SH-SY5Y (cell line): ENCODE results near the gene ITGB4.

ENCODE experiments used
- GATA2 ChIP-seq: IDR thresholded peaks from 2 replicates; pipeline ENCODE4 v1.6.1; 2011; ENCODE audit warnings: mild to moderate bottlenecking, low read depth, low read length
- GATA3 ChIP-seq: IDR thresholded peaks from 2 replicates; pipeline ENCODE4 v1.6.1; 2011; ENCODE audit warnings: low read depth, mild to moderate bottlenecking, low read length, moderate library complexity

ITGB4 gene

DNA sequence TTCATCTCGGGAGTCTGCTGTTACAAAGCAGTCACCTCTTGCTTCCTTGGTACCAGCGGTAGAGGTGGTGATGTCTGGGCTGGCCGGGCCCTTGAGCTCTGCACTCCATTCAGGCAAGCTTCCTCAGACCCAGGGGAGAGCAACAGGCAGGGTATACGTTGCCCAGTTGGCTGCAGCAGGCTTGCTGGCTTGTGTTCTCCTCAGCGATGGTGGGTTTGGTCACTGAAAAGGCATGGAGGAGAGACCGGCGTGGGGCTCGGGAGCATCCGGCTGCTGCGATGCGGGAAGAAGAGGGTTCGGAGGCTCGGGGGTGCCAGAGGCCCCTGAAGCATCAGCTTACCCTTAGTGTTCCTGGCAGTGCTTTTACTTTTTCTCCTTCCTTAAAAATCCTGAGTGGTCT lies 28.3 kb upstream of the ITGB4 start:
- no peak for TF ChIP-seq GATA2
- TF ChIP-seq GATA3 = no peak

DNA sequence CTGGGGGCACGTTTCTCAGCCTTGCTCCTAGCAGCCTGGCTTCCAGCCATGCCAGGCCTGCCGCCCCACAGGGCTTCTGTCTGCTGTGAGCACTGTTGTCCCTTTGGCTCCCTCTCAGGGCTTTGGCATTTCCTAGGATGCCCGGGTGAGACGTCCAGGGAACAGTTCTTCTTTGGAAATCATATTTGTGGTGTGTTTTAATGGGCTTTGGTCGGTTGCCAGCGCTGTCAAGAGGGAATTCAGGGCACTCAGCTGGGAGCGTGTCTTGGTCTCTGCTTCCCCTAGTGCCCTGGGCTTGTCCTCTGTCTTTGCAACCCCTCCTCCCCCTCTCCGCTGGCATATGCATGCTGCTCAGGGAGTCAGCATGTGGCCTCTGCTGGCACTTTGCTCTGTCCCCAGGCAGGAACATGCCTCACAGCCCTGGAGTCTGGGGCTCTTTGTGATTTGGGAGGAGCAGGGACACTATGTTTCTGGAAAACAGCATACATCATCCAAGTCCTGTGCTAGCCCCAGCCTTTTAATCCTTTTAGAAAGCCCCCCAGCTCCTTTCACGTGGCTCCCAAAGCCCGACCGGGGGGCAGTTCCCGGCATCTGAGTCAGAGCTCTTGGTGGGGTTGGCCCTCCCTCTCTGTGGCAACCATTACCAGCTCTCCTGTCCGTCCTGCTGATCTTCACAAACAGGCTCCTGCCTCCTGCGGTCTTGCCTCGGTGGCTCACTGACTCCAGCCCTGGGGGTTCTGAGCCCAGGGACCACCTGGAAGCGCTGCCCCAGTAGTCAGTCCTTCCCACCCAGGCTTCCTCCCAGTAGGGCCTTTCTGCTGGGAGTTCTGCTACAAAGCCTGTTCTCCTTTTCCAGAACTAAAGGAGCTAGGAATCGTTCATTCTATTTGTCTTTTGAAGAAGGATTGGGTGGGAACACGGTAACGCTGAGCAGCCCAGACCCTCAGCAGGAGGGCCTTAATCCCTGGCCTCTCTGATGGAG lies 27.5 kb upstream of the ITGB4 start:
- TF ChIP-seq GATA3 = no peak
- TF ChIP-seq GATA2 = no peak

DNA sequence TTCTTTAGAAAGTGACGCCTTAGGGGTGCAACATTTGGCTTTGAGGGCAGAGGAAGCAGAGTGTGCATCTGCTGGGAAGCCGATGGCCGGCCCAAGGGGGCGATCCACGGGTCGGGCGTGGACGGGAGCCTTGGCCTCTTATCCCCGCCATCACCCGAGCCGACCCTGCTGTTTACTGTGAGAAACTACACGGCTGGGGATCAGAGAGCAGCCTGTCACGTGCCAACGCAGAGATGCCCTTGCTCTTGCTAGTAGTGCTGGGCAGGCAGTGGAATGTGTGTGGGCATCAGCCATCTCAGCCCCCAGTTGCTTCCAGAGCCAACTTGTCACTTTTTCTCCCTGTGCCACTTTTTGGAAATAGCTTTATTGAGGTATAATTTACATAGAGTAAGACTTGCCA lies 26.7 kb upstream of the ITGB4 start:
- TF ChIP-seq GATA2 (no peak), GATA3 (no peak)

DNA sequence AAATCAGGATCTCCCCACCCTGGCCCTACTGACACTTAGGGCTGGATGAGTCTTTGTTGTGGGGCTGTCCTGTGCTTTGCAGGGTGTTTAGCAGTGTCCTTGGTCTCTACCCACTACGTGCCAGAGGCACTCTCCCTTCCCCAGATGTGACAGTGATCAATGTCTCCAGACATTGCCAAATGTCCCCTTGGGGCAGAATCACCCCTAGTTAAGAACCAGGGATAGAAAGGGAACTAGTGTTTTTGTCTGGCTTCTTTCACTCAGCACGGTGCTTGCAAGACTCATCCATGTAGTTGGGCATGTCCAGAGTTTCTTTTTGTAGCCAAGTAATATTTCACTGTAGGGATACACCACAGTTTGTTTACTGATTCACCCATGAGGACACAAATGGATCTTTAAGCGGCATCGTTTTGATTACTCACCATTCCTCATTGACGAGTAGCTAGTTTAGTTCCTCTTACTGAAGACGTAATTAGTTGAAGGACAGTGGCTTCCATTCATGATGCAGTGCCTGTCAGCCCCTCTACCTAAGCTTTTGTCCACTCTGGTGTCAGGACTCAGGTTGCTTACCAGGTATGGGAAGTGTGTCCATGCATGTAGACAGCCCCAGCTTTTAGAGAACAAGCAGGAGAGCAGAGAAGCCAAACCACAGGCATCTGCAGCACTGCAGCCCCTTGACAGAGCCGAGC lies 26.0 kb upstream of the ITGB4 start:
- TF ChIP-seq GATA2 (no peak), GATA3 (no peak)

DNA sequence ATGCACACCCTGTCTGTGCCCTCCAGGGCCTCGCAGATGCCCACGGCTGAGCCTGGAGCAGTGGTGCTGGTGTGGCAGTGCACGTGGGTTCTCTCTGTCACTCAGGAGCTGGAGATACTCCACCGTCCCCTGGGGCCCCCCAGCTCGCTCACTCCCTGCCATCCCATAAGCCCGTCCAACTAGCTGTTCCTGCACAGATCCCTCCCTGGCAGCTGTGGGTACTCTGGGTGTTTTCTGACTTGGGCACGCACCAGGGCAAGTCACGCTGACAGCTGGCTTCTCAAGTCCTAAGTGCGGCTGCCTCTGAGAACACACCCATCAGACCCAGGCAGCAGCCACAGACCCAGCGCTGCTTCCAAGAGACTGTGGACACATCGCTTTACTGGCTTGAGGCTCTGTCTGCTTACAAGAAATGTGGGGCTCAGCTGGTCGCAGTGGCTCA lies 25.4 kb upstream of the ITGB4 start:
- TF ChIP-seq GATA3 = no peak
- TF ChIP-seq GATA2 = no peak

DNA sequence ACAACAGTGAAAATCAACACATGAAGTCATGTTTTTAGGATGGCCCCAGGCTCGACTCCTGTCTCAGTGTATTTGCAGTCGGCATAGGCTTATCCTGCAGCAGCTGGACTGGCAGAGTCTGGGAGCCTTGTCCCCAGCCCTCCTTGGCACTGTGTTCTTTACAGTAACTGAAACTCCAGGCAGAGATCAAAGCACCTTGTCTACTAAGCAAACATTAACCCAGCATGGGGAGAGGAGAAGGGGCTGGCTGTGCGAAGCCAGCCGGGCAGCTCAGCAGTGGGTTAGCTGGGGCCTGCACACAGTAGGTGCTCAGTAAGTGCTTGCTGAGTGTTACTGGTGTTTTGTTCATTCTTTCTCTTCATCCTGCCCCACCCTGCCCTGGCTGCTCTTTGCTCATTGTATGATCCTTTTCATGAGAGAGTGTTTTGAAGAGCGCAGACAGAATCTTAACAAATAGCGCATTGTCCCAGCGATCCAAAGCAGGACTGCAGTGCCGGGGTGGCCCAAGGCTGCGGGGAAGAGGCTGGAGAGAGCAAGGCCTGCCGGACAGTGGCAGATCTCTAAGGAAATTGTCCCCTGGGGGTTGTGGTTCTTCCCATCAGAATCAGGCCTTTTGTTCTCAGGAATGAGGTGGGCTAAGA lies 23.5 kb upstream of the ITGB4 start:
- TF ChIP-seq GATA2 = no peak
- TF ChIP-seq GATA3 = no peak

DNA sequence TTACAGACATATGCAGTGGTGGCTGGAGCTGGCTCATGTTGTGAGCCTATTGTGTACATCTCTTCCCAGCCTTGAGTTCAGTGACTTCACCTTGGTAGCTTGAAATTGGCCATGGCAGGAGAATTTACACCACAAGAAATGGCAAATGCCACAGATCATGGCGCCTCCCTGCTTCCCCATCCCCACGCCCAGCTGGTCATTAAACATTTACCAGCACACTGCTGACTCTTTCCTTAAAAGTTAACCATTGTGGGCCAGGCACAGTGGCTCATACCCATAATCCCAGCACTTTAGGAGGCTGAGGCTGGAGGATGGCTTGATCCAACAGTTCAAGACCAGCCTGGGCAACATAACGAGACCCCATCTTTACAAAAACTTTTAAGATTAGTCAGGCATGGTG lies 22.6 kb upstream of the ITGB4 start:
- TF ChIP-seq GATA2 = no peak
- TF ChIP-seq GATA3 = no peak

DNA sequence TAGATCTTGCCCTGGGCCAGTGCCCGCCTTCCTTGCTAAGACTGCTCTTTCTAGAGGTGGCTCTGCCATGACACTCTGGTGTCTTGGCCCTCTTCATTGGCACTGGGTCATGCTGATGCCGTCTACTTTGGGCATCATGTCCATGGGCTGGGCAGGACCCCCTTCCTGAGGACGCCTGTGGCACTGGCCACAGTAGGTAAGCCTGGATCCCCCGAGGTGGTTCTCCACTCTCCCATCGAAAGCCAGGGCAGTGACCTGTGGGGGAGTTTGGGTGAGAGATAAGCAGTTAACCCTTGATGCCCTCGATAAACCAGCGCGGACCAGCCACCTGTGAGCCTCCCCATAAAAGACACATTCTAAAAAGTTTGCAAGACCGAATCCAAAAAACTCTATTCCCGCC lies 20.0 kb upstream of the ITGB4 start:
- TF ChIP-seq GATA3 = no peak

DNA sequence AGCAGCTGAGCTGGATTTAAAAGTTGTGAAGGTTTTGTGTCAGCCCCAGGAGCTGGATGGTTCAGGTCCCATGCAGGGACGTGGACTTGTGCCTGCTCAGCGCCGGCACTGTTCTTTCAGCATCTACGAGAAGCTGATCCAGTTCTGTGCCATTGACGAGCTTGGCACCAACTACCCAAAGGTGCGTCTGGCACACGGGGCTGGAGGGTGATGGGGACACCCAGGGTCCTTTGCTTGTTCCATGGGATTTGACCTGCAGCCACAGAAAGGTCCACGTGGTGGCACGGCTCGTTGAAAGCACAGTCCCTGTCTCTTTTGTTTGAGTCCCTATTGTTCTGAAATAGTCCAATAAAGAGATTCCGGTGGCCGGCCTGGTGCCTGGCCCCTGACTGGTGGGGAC lies 18.1 kb upstream of the ITGB4 start:
- TF ChIP-seq GATA3 (no peak), GATA2 (no peak)

DNA sequence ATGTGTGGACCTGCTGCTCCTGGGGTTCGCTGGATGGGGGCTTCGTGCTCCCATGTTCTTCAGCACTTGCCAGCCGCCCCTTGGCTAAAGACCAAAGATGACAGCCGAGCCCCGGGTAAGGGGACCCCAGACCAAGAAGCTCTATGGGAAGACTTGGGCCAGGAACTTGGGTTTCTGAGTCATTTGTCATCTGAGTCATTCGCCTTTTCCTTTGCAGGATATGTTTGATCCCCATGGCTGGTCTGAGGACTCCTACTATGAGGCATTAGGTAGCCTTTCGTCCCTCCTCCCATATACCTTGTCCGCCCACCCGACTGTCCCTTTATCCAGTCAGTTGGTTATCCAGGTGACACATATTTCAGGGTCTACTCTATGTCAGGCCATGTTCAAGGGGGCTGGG lies 17.7 kb upstream of the ITGB4 start:
- no peak for TF ChIP-seq GATA2
- no peak for TF ChIP-seq GATA3

DNA sequence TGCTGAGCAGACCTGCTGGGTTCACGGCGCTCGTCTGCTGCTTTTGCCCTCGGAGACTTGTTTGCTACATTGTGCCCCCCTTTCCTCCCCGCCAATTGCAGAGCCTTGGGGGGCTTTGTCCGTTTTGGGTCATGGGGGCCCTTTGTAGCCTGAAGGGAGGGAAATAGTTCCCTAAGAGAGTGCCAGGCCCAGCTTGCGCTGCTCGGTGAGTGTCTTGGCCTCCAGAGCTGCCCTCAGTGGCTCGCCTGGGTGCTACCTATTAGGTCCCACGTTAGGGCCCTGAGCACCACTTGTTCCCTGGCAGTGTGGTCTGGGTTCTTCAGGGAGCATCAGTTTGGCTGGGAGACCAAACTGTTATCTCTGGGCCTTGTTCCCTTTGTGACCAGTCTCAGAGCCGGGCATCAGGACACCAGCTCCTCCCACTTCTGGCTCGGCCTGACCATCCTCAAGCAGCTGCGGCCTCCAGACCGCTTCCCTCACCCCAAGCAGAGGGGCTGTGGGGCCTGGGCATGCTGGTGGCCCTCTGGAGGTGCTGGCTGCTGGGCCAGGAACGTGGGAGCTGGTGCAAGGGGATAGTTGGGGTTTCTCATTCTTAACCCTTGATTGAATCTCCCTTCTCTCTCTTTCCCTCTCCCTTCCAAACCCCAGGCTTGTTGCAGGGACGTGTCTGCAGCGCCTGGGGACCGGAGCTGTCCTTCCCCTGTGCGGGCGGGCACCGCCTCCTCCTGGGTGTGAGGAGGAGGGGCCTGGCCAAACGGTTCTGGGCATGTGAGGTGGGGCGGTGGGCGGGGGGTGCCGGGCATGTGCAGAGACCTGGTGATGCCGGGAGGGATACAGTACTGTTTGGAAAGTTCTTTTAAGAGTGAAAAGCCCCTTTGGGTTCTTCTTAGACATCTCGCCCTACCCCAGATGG lies 16.0 kb upstream of the ITGB4 start:
- TF ChIP-seq GATA2 (no peak), GATA3 (no peak)

DNA sequence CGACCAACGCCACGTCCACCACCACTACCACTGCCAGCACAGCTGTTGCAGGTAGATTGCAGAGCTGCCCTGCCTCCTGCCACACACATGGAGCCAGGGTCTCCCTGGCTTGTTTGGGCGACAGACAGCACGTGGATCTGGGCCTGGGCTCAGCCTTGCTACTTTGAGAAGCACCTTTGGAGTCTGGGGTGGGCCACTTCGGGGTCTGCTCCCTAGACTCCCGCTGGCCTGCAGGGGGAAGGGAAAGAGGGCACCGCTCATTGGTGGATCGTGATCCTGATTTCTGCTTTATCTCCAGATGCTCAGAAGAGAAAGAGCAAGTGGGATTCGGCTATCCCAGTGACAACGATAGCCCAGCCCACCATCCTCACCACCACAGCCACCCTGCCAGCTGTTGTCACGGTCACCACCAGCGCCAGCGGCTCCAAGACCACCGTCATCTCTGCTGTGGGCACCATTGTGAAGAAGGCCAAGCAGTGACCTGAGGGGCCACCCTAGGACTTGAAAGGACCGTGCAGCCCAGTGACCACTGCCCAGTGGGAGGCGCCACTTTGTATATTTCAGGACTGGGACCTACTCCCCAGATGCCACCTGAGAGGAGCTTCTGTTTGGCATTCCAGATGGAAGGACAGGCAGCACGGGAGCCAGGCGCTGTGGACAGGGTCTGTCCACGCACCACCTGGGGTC lies 15.1 kb upstream of the ITGB4 start:
- TF ChIP-seq GATA2 (no peak), GATA3 (no peak)

DNA sequence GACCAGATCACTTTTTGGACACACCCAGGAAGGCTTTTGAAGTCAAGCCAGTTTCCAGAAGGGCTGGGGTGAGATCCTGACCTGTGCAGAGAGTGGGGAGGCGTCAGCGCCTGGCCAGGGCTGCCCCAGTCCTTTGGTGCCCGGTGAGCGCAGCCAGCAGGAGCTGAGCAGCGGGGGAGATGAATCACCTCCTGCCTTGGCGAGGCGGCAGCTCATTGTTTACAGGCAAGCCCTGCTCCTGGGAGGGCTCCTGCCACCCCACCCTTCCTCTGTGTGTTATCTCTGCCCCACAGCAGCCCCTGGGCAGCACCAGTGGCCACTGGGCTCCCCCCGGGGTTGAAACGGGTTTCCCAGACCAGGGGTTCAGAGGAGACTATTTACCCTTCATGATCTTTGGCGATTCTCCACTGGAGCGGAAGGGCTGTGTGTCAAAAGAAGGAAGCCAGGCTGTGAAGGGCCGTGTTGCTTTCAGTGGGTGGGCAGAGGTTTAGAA lies 14.1 kb upstream of the ITGB4 start:
- TF ChIP-seq GATA2 (no peak), GATA3 (no peak)
